ENCODE results near the gene PLD1.

The PLD1 gene

GRCh38 chr3:171643681-171644080 lies 166.6 kb downstream of the PLD1 start:
- TF ChIP-seq REST (IDR thresholded peaks at IDR 0.05; ENCODE audit: insufficient read depth in 1 of 2, low read depth in 2 of 2, low read length in 2 of 2) (no peak), TAF1 (IDR thresholded peaks at IDR 0.05; ENCODE audit: borderline replicate concordance, insufficient read depth, low read length) (no peak), POLR2AphosphoS5 (IDR thresholded peaks at IDR 0.05; ENCODE audit: low read depth, low read length) (no peak), SIN3A (IDR thresholded peaks at IDR 0.05; ENCODE audit: borderline replicate concordance, insufficient read depth, low read length) (no peak), FOXP2 (optimal IDR thresholded peaks at IDR 0.05; ENCODE audit: borderline replicate concordance, extremely low read depth, extremely low read length, insufficient read depth) (no peak)

GRCh38 chr3:171643033-171643432 lies 167.2 kb downstream of the PLD1 start:
- TF ChIP-seq TAF1 (IDR thresholded peaks at IDR 0.05; ENCODE audit: borderline replicate concordance, insufficient read depth, low read length) (no peak), POLR2AphosphoS5 (IDR thresholded peaks at IDR 0.05; ENCODE audit: low read depth, low read length) (no peak), FOXP2 (optimal IDR thresholded peaks at IDR 0.05; ENCODE audit: borderline replicate concordance, extremely low read depth, extremely low read length, insufficient read depth) (no peak)

DNA sequence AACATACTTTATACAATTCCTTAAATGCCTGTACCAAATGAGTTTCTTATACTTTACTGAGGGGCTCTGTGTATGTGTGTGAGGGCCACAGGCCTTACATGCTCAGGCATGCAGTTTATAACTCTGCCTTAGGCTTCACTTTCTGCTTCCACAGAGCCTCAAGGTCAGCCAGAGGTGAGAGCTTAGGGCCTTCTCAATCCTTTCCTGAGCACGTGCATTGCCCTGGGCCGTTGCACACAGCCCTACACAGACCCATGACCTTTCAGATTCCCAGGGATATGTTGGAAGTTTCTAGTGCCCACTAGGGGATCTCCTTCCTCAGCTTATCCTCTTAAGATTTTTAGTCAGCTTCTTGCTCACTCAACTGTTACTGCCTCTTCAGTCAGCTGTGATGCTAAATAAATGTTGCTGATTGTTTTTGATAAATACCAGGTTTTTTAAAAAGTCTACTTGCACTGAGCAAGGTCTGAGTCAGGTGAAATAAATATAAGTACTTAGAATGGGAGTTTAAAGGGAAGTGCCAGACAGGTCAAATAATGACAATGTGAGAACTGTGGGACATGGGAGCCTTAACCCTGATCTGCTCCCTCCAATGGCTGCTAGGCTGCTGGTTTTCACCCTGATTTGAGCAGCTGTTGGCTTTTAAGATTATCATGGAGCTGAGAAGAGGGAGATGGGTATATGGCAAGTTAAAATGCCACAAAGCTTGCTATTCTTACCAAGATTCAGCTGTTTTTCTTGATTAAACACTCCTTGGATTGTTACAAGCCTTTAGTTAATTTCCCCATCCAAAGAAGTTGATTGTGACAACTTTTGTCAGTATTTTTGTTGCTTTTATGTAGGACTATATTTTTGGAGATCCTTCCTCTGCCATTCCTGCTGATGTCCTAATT lies 169.5 kb downstream of the PLD1 start:
- no peak for TF ChIP-seq FOXP2 (optimal IDR thresholded peaks at IDR 0.05; ENCODE audit: borderline replicate concordance, extremely low read depth, extremely low read length, insufficient read depth)
- TF ChIP-seq POLR2AphosphoS5 (IDR thresholded peaks at IDR 0.05; ENCODE audit: low read depth, low read length) = no peak
- no peak for TF ChIP-seq SIN3A (IDR thresholded peaks at IDR 0.05; ENCODE audit: borderline replicate concordance, insufficient read depth, low read length)
- no peak for TF ChIP-seq REST (IDR thresholded peaks at IDR 0.05; ENCODE audit: insufficient read depth in 1 of 2, low read depth in 2 of 2, low read length in 2 of 2)
- no peak for TF ChIP-seq TAF1 (IDR thresholded peaks at IDR 0.05; ENCODE audit: borderline replicate concordance, insufficient read depth, low read length)

DNA sequence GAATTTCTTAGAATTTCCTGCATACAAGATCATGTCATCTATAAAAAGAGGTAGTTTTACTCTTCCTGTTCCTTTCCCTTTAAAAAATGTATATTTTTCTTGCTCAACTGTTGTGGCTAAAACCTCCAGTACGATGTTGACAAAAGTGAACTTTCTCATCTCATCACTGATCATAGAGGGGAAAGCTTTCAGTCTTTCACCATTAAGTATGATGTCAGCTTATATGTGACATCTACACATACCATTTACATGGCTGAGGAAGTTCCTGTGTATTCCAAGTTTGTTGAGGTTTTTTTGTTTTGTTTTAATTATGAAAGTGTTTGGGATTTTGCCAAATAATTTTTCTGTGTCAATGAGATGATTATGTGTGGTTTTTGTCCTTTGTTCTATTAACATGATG lies 173.6 kb downstream of the PLD1 start:
- TF ChIP-seq REST (IDR thresholded peaks at IDR 0.05; ENCODE audit: insufficient read depth in 1 of 2, low read depth in 2 of 2, low read length in 2 of 2) (no peak), SIN3A (IDR thresholded peaks at IDR 0.05; ENCODE audit: borderline replicate concordance, insufficient read depth, low read length) (no peak), POLR2AphosphoS5 (IDR thresholded peaks at IDR 0.05; ENCODE audit: low read depth, low read length) (no peak), FOXP2 (optimal IDR thresholded peaks at IDR 0.05; ENCODE audit: borderline replicate concordance, extremely low read depth, extremely low read length, insufficient read depth) (no peak), TAF1 (IDR thresholded peaks at IDR 0.05; ENCODE audit: borderline replicate concordance, insufficient read depth, low read length) (no peak)

GRCh38 chr3:171632766-171633165 lies 177.5 kb downstream of the PLD1 start:
- TF ChIP-seq SIN3A (IDR thresholded peaks at IDR 0.05; ENCODE audit: borderline replicate concordance, insufficient read depth, low read length) (no peak), TAF1 (IDR thresholded peaks at IDR 0.05; ENCODE audit: borderline replicate concordance, insufficient read depth, low read length) (no peak), FOXP2 (optimal IDR thresholded peaks at IDR 0.05; ENCODE audit: borderline replicate concordance, extremely low read depth, extremely low read length, insufficient read depth) (no peak), REST (IDR thresholded peaks at IDR 0.05; ENCODE audit: insufficient read depth in 1 of 2, low read depth in 2 of 2, low read length in 2 of 2) (no peak), POLR2AphosphoS5 (IDR thresholded peaks at IDR 0.05; ENCODE audit: low read depth, low read length) (no peak)
